HepG2 (cell line): ENCODE data around the gene CCDC192. TPM values are rescaled to one million over a fixed set of nuclear protein-coding genes. Genes with fewer than 3 reads are reported as not detected.

ENCODE experiments used
- ATAC-seq: fragments of 200-7000 bp; cut with Tn5 transposase; 3 replicates; pipeline ENCODE4 v1.9.1; 2020; ENCODE audit warnings: mild to moderate bottlenecking, moderate library complexity
- BruUV-seq: library from RNA; stranded (reverse); fragments of 400-500 nt; replicated peaks from 2 replicates; lab custom pipeline; 2021; lab: Mats Ljungman, UMichigan
- CTCF ChIA-PET: fragments of 300-600 bp; formaldehyde crosslinking; extraction: SDS; loops from one replicate; lab custom pipeline; 2021; ENCODE audit warnings: low total read pairs, inconsistent platforms, low intra/inter-chr PET ratio; lab: Yijun Ruan, JAX
- POLR2A ChIA-PET: fragments of 350-600 bp; sonication (Branson Sonifier 250); formaldehyde crosslinking; loops from one replicate; lab custom pipeline; 2020; ENCODE audit warnings: antibody characterized with exemption, inconsistent platforms; lab: Yijun Ruan, JAX
- DNase-seq: peaks from one replicate; pipeline ENCODE4 v3.0.0-alpha.2; 2015; ENCODE audit warnings: low spot score
- FAIRE-seq: peaks from 3 replicates; lab custom pipeline; 2011; peaks lifted over from hg19 to GRCh38; lab: Jason Lieb, UNC
- H2AFZ ChIP-seq: one replicate; pipeline ENCODE4 v1.6.1; 2011; ENCODE audit warnings: low read length, inconsistent platforms
- H3K27ac ChIP-seq: fragments of 300-600 bp; 3 replicates; pipeline ENCODE4 v1.8.0; 2011; ENCODE audit warnings: mixed run types, mild to moderate bottlenecking, mixed read lengths, low read length, inconsistent platforms; ENCODE audit not compliant: insufficient read depth; ENCODE audit errors: extremely low read length
- H3K27me3 ChIP-seq, 2 experiments: fragments of 200-600 bp in 1 of 2; 2 replicates in 1 of 2; 3 replicates in 1 of 2; pipeline versions ENCODE4 v1.6.0 to v1.8.0; 2011; ENCODE audit warnings: low read length in 2 of 2, mild to moderate bottlenecking in 2 of 2, moderate library complexity in 2 of 2, inconsistent platforms in 1 of 2; ENCODE audit not compliant: insufficient read depth in 2 of 2, control insufficient read depth in 1 of 2
- H3K36me3 ChIP-seq, 2 experiments: fragments of 200-600 bp in 1 of 2; replicated peaks in 1 of 2; 2 replicates in 1 of 2; 3 replicates in 1 of 2; pipeline versions ENCODE4 v1.5.1 to v1.8.0; 2011; ENCODE audit warnings: low read length in 2 of 2, inconsistent platforms in 1 of 2; ENCODE audit not compliant: insufficient read depth in 2 of 2, control insufficient read depth in 1 of 2
- H3K4me1 ChIP-seq: 2 replicates; pipeline ENCODE4 v1.5.1; 2012; ENCODE audit warnings: low read length, inconsistent platforms; ENCODE audit not compliant: insufficient read depth
- H3K4me2 ChIP-seq: 2 replicates; pipeline ENCODE4 v1.6.0; 2011; ENCODE audit warnings: low read depth, low read length, inconsistent platforms
- H3K4me3 ChIP-seq, 3 experiments: fragments of 200-600 bp in 1 of 3; sonication (generic), shearing (Covaris generic) in 1 of 3; replicated peaks in 1 of 3; 2 replicates each; pipeline ENCODE4 v1.5.1; 2011 to 2016; ENCODE audit warnings: low read length in 3 of 3, inconsistent platforms in 2 of 3, low read depth in 2 of 3, mild to moderate bottlenecking in 2 of 3, control low read depth in 1 of 3, mixed read lengths in 1 of 3; ENCODE audit not compliant: insufficient read depth in 1 of 3
- H3K79me2 ChIP-seq: one replicate; pipeline ENCODE4 v1.6.1; 2011; ENCODE audit warnings: low read length, inconsistent platforms; ENCODE audit not compliant: insufficient read depth
- H3K9ac ChIP-seq: 2 replicates; pipeline ENCODE4 v1.6.0; 2011; ENCODE audit warnings: mild to moderate bottlenecking, low read depth, low read length, inconsistent platforms; ENCODE audit not compliant: insufficient read depth
- H3K9me3 ChIP-seq: 2 replicates; pipeline ENCODE4 v1.5.1; 2012; ENCODE audit warnings: mild to moderate bottlenecking, low read length
- H4K20me1 ChIP-seq: 2 replicates; pipeline ENCODE4 v1.6.0; 2011; ENCODE audit warnings: inconsistent platforms, mild to moderate bottlenecking, low read length, moderate library complexity; ENCODE audit not compliant: insufficient read depth
- HMGXB3 ChIP-seq: sonication (generic); formaldehyde crosslinking; IDR thresholded peaks from 2 replicates; pipeline ENCODE4 v1.4.0; 2020; ENCODE audit warnings: missing genetic modification reagents, borderline replicate concordance
- HNF1B ChIP-seq: sonication (generic); formaldehyde crosslinking; IDR thresholded peaks from 2 replicates; pipeline ENCODE4 v1.5.1; 2020; ENCODE audit warnings: mild to moderate bottlenecking, moderate library complexity, missing genetic modification reagents
- PHF21A ChIP-seq: sonication (generic); formaldehyde crosslinking; IDR thresholded peaks from 2 replicates; pipeline ENCODE4 v1.5.0; 2020; ENCODE audit warnings: mild to moderate bottlenecking, missing genetic modification reagents
- REL ChIP-seq: sonication (generic); formaldehyde crosslinking; conservative IDR thresholded peaks from 2 replicates; pipeline ENCODE4 v1.8.0; 2022; ENCODE audit warnings: mild to moderate bottlenecking, missing genetic modification reagents, moderate library complexity
- SMAD9 ChIP-seq: sonication (generic); formaldehyde crosslinking; IDR thresholded peaks from 2 replicates; pipeline ENCODE4 v1.5.1; 2020; ENCODE audit warnings: mild to moderate bottlenecking, missing genetic modification reagents
- SRF ChIP-seq: IDR thresholded peaks from 2 replicates; pipeline ENCODE4 v1.6.1; 2011; ENCODE audit warnings: mild to moderate bottlenecking, low read depth, low read length, moderate library complexity
- TEAD2 ChIP-seq: sonication (generic); formaldehyde crosslinking; IDR thresholded peaks from 2 replicates; pipeline ENCODE4 v1.9.0; 2021; ENCODE audit warnings: missing genetic modification reagents
- ZBTB38 ChIP-seq: sonication (generic); formaldehyde crosslinking; IDR thresholded peaks from 2 replicates; pipeline ENCODE4 v1.5.1; 2020; ENCODE audit warnings: mild to moderate bottlenecking, missing genetic modification reagents
- ZNF292 ChIP-seq: sonication (generic); formaldehyde crosslinking; IDR thresholded peaks from 2 replicates; pipeline ENCODE4 v1.8.1; 2022; ENCODE audit warnings: mild to moderate bottlenecking, low read depth, missing genetic modification reagents, borderline replicate concordance
- ZNF3 ChIP-seq: IDR thresholded peaks from 2 replicates; pipeline ENCODE4 v1.7.0; 2017; ENCODE audit warnings: inconsistent platforms
- ZNF331 ChIP-seq: sonication (generic); formaldehyde crosslinking; IDR thresholded peaks from 2 replicates; pipeline ENCODE4 v1.4.0; 2020; ENCODE audit warnings: missing genetic modification reagents
- ZNF446 ChIP-seq: sonication (generic); formaldehyde crosslinking; IDR thresholded peaks from 2 replicates; pipeline ENCODE4 v1.5.0; 2020; ENCODE audit warnings: mild to moderate bottlenecking, missing genetic modification reagents
- ZNF552 ChIP-seq: sonication (generic); formaldehyde crosslinking; IDR thresholded peaks from 2 replicates; pipeline ENCODE4 v1.9.0; 2022; ENCODE audit warnings: missing genetic modification reagents, mild to moderate bottlenecking, borderline replicate concordance
- ZNF816 ChIP-seq: sonication (generic); formaldehyde crosslinking; IDR thresholded peaks from 2 replicates; pipeline ENCODE4 v1.8.0; 2022; ENCODE audit warnings: missing genetic modification reagents, mild to moderate bottlenecking, borderline replicate concordance
- WGBS: methylation state at CpG from one replicate; pipeline ENCODE4 v1.1.6; 2017; ENCODE audit warnings: low lambda C conversion rate; 5-methylcytosine and 5-hydroxymethylcytosine counted together
- in situ Hi-C: cut with HindIII; loops from 2 replicates; pipeline ENCODE4 v1.10.0; 2017; ENCODE audit warnings: low pct_unique_long_range_greater_than_20kb; ENCODE audit not compliant: extremely low pct_ligation_motif_present
- intact Hi-C: fragments of 100-400 bp; cut with micrococcal nuclease; formaldehyde crosslinking; loops from one replicate; pipeline ENCODE4 v1.10.0; 2022; ENCODE audit not compliant: unreplicated experiment
- polyA plus RNA-seq, 8 experiments: library from polyadenylated mRNA; depleted of rRNA in 3 of 8; stranded (reverse) in 7 of 8; unstranded in 1 of 8; fragments of >200 nt; fragmentation: Illumina TruSeq in 4 of 8; extraction: Trizol in 4 of 8; gene quantifications; 2 replicates each; pipeline versions ENCODE4 v1.2.1 to v1.2.3, GENCODE V29; 2011 to 2016; ENCODE audit warnings: low read depth in 4 of 8, missing spikeins in 1 of 8, mixed read lengths in 1 of 8; ENCODE audit not compliant: insufficient read depth in 1 of 8
- total RNA-seq, 5 experiments: library from RNA; depleted of rRNA; stranded (reverse); fragments of >200 nt; fragmentation: Illumina TruSeq; extraction: Trizol; gene quantifications; 2 replicates each; pipeline ENCODE4 v1.2.3, GENCODE V29; 2016; ENCODE audit warnings: low read depth in 1 of 5

CCDC192 gene
- total and polyA plus RNA-seq, 2 of the 13 experiments (the other 11 are each of a cell fraction or from before 2014, with no cell fraction given) = not detected

- TF ChIP-seq HNF1B = no peak
- no peak for TF ChIP-seq ZNF552 (CRISPR knock-in tag)
Observed at GRCh38 chr5:127980843-127981242, 277.7 kb downstream of the CCDC192 start (continued).

- TF ChIP-seq ZBTB38 (CRISPR knock-in tag) = no peak
- no peak for TF ChIP-seq PHF21A (CRISPR knock-in tag)
- TF ChIP-seq SMAD9 = no peak
- no peak for TF ChIP-seq ZNF3 (CRISPR knock-in tag)
- TF ChIP-seq ZNF446 (CRISPR knock-in tag) = no peak
- no peak for TF ChIP-seq SRF
- no peak for TF ChIP-seq HMGXB3
- TF ChIP-seq ZNF292 (CRISPR knock-in tag) = no peak
- TF ChIP-seq ZNF816 (CRISPR knock-in tag) = no peak
- TF ChIP-seq TEAD2 = no peak
- TF ChIP-seq REL (CRISPR knock-in tag) = no peak
- no peak for TF ChIP-seq ZNF331 (CRISPR knock-in tag)
- CTCF ChIA-PET = no interaction called here
- no TSS peak for BruUV-seq
- Histone ChIP-seq H2AFZ (no peak overlapping the region), H3K9me3 (no peaks in the 10 kb centered on the region), H3K27me3 (no peaks in the 10 kb centered on the region), H3K9ac (no peak overlapping the region), H3K36me3 (no peaks in the 10 kb centered on the region), H3K79me2 (no peaks in the 10 kb centered on the region), H4K20me1 (no peaks in the 10 kb centered on the region), H3K4me2 (no peak overlapping the region), H3K27ac (no peak overlapping the region), H3K4me1 (peaks cover 13% of the 10 kb centered on the region; the same call in 1 of the 2 replicates), H3K4me3 (no peak overlapping the region)
- in situ Hi-C loops = no loop called here
- WGBS = 29% methylated on average over 4 of the region's 4 CpGs
- FAIRE-seq = no peak
- POLR2A ChIA-PET = no interaction called here
- ATAC-seq = no peak
- no peak for DNase-seq
- intact Hi-C loops = no loop called here
Observed at GRCh38 chr5:127981498-127981897, 278.3 kb downstream of the CCDC192 start.
